HFFc6 (cell line): Measurements from ENCODE around the gene DPM2. TPM values are rescaled to one million over a fixed set of nuclear protein-coding genes. Genes with fewer than 3 reads are reported as not detected.
A peak's percentile ranks its signal among the peaks of the same experiment; 100 is the strongest.

Experiments
- DNase-seq: peaks from one replicate; pipeline ENCODE4 v3.0.0-alpha.2; 2018
- H3K27ac Mint-ChIP-seq: 2 replicates; pipeline ENCODE4 v1.8.0; 2020; ENCODE audit warnings: mild to moderate bottlenecking, mixed read lengths
- H3K27me3 Mint-ChIP-seq: 2 replicates; pipeline ENCODE4 v1.8.0; 2021; ENCODE audit warnings: mild to moderate bottlenecking, moderate library complexity, mixed read lengths; ENCODE audit not compliant: insufficient read depth
- H3K36me3 Mint-ChIP-seq: 2 replicates; pipeline ENCODE4 v1.8.0; 2021; ENCODE audit warnings: low read depth, mixed read lengths
- H3K4me1 Mint-ChIP-seq: 2 replicates; pipeline ENCODE4 v1.8.0; 2020; ENCODE audit warnings: low read depth, mixed read lengths
- H3K4me3 Mint-ChIP-seq: 2 replicates; pipeline ENCODE4 v1.8.0; 2020; ENCODE audit warnings: mild to moderate bottlenecking, moderate library complexity, mixed read lengths
- H3K9me3 Mint-ChIP-seq: 2 replicates; pipeline ENCODE4 v1.8.0; 2020; ENCODE audit warnings: mild to moderate bottlenecking, mixed read lengths
- CTCF ChIP-seq: fragments of 200-600 bp; sonication (generic); IDR thresholded peaks from 2 replicates; pipeline ENCODE4 v1.5.0; 2021; ENCODE audit warnings: antibody characterized with exemption, mild to moderate bottlenecking
- total RNA-seq, 6 experiments: library from RNA; stranded (reverse); fragmentation: NEBNext Ultra II Directional; extraction: Animal tissue kit (Norgen Biotek cat#: 25700); gene quantifications; 2 replicates in 1 of 6; 3 replicates in 5 of 6; pipeline ENCODE4 v1.2.3, GENCODE V29; 2021

Gene DPM2
- total RNA-seq, 6 experiments from 2014 or later = 42.5 to 49.6 (median 47.1) TPM

DNA sequence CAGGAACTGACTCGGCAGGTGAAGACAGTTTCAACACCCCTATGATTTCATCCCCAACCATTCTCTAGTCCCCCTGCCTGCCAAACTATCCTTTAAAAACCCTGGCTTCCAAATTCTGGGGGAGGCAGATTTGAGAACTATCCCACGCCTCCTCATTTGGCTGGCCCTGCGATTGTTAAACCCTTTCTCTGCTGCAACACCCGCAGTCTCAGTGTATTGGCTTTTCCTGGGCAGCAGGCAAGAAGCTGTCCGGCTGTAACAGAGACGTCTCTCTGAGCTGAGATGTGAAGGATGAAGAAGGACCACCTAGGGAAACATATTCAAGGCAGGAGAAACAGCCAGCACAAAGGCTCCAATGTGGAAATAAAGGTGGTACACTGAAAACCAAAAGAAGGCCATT is 44.8 kb downstream of the DPM2 start:
- Mint-ChIP-seq H3K4me1 (no peaks in the 10 kb centered on the region), H3K27ac (no peak overlapping the region), H3K36me3 (peaks cover 61% of the 10 kb centered on the region), H3K9me3 (peaks cover 34% of the 10 kb centered on the region), H3K4me3 (no peak overlapping the region), H3K27me3 (peaks cover 2% of the 10 kb centered on the region)
- no peak for TF ChIP-seq CTCF
- DNase-seq = no peak

- H3K4me1 Mint-ChIP-seq = no peaks in the 10 kb centered on the region
- no peak for TF ChIP-seq CTCF
- H3K4me3 Mint-ChIP-seq = no peak overlapping the region
- H3K27me3 Mint-ChIP-seq = peaks cover 2% of the 10 kb centered on the region
- no peak overlapping the region for H3K27ac Mint-ChIP-seq
- no peak for DNase-seq
- peaks cover 49% of the 10 kb centered on the region for H3K36me3 Mint-ChIP-seq
- peaks cover 27% of the 10 kb centered on the region for H3K9me3 Mint-ChIP-seq
These were observed 47.6 kb downstream of the DPM2 start for GRCh38 chr9:127890053-127890452.

GRCh38 chr9:127887792-127888191 is 49.9 kb downstream of the DPM2 start:
- peak; percentile 52 for TF ChIP-seq CTCF
- H3K4me1 Mint-ChIP-seq = peaks cover 8% of the 10 kb centered on the region; the same call in 1 of the 2 replicates
- peaks cover 7% of the 10 kb centered on the region for H3K9me3 Mint-ChIP-seq
- no peak overlapping the region for H3K27ac Mint-ChIP-seq
- peaks cover 2% of the 10 kb centered on the region for H3K27me3 Mint-ChIP-seq
- peaks cover 26% of the 10 kb centered on the region for H3K36me3 Mint-ChIP-seq
- DNase-seq = no peak
- no peak overlapping the region for H3K4me3 Mint-ChIP-seq

DNA sequence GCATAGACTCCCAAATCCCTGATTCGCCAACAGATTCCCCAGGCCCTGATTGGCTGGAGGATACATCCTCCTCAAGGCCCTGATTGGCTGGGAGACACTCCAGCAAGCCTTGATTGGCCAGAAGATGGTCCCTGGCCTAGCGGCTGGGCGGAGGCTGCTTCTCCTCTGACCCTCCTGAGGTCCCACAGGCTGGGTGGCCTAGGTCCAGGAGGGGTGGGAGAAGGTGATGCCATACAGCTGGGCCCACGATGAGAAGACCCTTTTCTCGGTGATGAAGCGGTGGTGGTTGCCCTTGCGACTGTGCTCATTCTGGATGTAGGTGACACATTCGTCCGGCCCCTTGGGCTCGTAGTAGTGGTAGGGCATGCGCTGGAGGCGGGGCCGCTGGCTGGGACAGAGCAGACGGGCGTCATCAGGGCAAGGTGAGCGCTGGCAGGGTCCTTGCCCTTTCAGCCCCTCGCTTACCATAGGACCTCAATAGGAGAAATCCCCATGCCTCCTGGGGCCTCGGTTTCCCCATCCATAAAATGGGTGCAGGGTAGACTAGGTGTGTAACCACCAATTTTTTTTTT is 51.2 kb downstream of the DPM2 start:
- DNase-seq = no peak
- peaks cover 8% of the 10 kb centered on the region; the same call in 1 of the 2 replicates for H3K4me1 Mint-ChIP-seq
- H3K4me3 Mint-ChIP-seq = no peak overlapping the region
- peaks cover 13% of the 10 kb centered on the region; the same call in 1 of the 2 replicates for H3K36me3 Mint-ChIP-seq
- TF ChIP-seq CTCF = no peak
- H3K27ac Mint-ChIP-seq = no peak overlapping the region
- peaks cover 2% of the 10 kb centered on the region for H3K27me3 Mint-ChIP-seq
- H3K9me3 Mint-ChIP-seq = no peaks in the 10 kb centered on the region

DNA sequence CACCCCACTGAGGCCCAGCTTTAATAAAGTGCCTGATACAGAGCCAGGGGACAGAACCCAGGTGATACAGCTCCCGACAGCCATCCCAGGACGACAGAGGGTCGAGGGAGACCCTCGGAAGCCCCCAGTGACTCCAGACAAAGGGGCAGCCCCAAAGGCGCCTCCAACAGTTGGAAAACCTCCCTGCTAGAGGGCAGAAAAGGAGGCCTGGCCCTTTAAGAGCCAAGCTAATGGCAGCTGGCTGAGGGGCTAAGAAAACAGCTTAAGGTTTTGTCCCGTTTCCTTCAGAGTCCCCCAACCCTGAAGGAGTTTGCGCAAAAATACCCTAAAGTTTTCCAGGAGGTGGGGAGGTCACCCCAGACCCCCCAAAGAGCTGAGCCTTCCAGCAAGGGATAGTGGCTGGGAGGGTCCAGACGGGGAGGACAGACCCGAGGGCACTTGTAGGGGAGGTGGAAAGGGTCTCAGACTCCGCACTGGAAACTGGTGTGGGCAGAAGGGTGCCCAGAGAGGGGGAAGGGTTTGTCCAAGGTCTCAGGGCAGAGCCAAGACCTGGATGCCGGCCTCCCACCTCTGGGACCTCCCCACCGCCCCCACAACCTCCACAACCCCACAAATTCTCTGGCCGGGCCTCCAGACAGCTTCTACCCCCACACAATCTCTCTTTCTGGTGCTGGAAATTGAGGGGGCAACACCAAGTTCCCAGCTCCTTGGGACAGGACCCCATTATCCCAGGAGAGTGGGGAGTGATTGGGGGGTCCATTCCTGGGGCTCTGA is 52.0 kb downstream of the DPM2 start:
- Mint-ChIP-seq H3K9me3 (no peaks in the 10 kb centered on the region), H3K27ac (no peak overlapping the region), H3K4me1 (peaks cover 8% of the 10 kb centered on the region; the same call in 1 of the 2 replicates), H3K4me3 (no peak overlapping the region), H3K36me3 (peaks cover 6% of the 10 kb centered on the region; the same call in 1 of the 2 replicates), H3K27me3 (no peaks in the 10 kb centered on the region; the same call in 1 of the 2 replicates)
- DNase-seq = no peak
- TF ChIP-seq CTCF = no peak

Other genes starting within 250 kb of the DPM2 start
- gene CFAP157, start 230.9 kb downstream of the DPM2 start, total RNA-seq = under 1 TPM in 2 of 6 experiments, not detected in 4; 0.07 to 0.08 TPM
- 10 to 100 TPM; 21.0 to 22.1 (median 21.5) TPM for gene PTRH1, start 222.2 kb downstream of the DPM2 start, total RNA-seq
- gene TTC16, start 221.8 kb downstream of the DPM2 start, total RNA-seq = not detected
- 1 to 10 TPM; 6.6 to 8.3 (median 8.1) TPM for gene TOR2A, start 202.6 kb downstream of the DPM2 start, total RNA-seq
- not detected for gene SH2D3C, start 159.2 kb downstream of the DPM2 start, total RNA-seq
- 10 to 100 TPM; 52.0 to 61.3 (median 56.2) TPM for gene CDK9, start 151.8 kb downstream of the DPM2 start, total RNA-seq
- 10 to 100 TPM; 51.9 to 69.2 (median 62.7) TPM for gene FPGS, start 135.0 kb downstream of the DPM2 start, total RNA-seq
- gene ENG, start 83.2 kb downstream of the DPM2 start, total RNA-seq = 100 to 1,000 TPM; 205 to 249 (median 227) TPM
- gene AK1, start 60.2 kb downstream of the DPM2 start, total RNA-seq = 100 to 1,000 TPM; 109 to 130 (median 124) TPM
- 10 to 100 TPM; 29.3 to 40.6 (median 34.2) TPM for gene ST6GALNAC6, start 38.3 kb downstream of the DPM2 start, total RNA-seq
- 10 to 100 TPM; 22.9 to 33.4 (median 27.7) TPM for gene ST6GALNAC4, start 20.8 kb downstream of the DPM2 start, total RNA-seq
- gene PIP5KL1, start 7.1 kb downstream of the DPM2 start, total RNA-seq = 1 to 10 TPM; 1.7 to 3.1 (median 2.1) TPM
- gene EEIG1, start 43.1 kb upstream of the DPM2 start, total RNA-seq = 10 to 100 TPM; 26.7 to 35.4 (median 29.3) TPM
- gene NAIF1, start 129.5 kb upstream of the DPM2 start, total RNA-seq = 10 to 100 TPM in 3 of 6 experiments, 1 to 10 TPM in 3; 8.7 to 11.5 (median 9.8) TPM
- 10 to 100 TPM; 16.5 to 20.7 (median 18.4) TPM for gene SLC25A25, start 130.4 kb upstream of the DPM2 start, total RNA-seq
- gene PTGES2, start 189.9 kb upstream of the DPM2 start, total RNA-seq = 10 to 100 TPM; 68.5 to 82.8 (median 70.6) TPM
- not detected for gene LCN2, start 211.6 kb upstream of the DPM2 start, total RNA-seq
- gene BBLN, start 222.4 kb upstream of the DPM2 start, total RNA-seq = 10 to 100 TPM; 45.7 to 63.2 (median 50.5) TPM